ENCODE results near the gene HS6ST3.

HS6ST3 gene

DNA sequence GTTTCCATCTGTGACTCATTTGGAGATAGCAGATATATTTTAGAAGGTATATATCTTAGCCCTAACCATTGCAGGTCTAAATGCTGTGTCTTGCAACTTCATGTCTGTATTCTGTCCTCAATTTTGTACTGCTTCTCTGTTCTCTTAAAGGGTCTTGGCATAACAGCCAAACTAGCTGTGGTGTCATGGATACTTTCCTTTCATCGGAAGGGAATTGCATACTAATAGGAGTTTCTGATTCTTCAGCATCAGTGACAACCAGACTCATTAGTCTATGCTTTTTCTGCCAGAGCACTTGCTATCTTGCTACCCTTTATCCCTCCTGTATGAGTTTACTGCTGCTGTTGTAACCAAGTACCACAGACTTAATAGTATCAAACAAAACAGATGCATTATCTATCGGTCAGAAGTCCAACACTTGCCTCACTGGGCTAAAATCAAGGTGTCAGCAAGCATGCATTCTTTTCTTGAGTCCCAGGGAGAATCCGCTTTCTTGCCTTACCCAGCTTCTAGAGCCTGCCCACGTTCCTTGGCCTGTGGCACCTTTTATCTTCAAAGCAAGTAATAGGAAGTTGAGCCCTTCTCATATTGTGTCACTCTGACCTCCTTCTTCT is 253.1 kb downstream of the HS6ST3 start:
- DNase-seq, result no peak

DNA sequence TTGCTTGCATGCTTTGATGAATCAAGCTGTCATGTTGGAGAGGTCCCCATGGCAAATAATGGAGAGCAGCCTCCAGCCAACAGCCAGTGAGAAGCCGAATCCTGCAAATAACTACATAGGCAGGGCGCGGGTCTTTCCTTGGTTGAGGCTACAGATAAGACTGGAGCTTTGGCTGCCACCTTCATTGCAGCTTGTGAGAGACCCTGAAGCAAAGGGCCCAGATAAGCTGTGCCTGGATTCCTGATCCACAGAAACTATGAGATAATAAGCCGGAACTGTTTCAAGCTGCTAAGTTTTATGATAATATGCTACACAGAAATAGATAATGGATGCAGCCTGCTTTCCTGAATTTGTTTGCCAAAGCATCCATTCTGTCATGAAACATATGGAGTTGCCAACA is 257.0 kb downstream of the HS6ST3 start:
- DNase-seq, result no peak

DNA sequence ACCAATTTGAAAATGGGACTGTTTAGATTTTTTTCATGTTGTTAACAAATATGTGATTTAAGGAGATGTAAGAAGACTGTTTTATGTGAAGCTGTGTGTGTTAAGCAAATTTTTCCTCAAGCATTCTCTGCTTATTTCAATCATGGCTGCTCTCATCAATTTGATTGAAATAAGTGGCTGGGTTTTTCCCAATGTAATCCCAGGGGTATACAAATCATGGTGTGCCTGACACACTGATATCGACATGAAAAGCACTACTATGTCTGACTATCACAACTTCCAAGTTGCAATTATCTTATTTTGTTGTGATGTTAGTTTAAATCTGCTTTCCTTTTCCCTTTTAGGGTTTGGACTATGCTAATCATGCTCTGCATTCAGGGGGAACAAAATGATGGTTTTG is 283.7 kb downstream of the HS6ST3 start:
- no peak for DNase-seq

DNA sequence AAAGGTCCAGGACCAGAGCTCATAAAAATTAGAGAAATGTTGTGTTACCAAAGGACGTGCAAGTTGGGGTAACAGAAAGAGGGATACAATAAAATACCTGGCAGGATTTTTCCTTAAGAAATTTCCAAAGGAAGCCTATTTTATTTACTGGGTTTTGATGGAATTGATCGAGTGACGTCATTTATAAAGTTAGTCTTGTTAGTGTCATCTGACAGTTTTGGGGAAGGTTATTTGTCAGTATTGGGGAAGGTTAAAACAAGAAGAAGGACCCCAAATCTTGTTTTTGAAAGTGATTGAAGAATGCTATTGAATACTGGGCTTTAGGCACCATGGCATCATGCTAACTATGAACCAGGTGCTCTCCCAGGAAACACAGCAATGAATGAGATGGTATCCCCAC is 287.9 kb downstream of the HS6ST3 start:
- DNase-seq, result no peak

DNA sequence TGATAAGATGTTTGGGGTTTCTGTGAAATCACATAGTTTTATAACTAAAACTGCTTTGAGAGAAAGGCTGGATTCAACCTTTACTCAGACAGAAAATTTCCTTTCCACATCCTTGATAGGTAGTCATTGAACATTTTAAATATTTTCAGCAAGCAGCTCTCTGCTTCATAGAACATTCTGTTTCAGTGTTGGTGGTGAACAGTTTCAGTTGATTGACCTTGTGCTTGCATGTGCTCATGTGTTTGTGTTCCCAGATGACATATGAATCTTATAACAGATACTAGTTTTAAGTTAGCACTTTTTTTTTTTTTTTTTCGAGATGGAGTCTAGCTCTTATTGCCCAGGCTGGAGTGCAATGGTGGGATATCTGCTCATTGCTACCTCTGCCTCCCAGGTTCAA is 290.1 kb downstream of the HS6ST3 start:
- no peak for DNase-seq

DNA sequence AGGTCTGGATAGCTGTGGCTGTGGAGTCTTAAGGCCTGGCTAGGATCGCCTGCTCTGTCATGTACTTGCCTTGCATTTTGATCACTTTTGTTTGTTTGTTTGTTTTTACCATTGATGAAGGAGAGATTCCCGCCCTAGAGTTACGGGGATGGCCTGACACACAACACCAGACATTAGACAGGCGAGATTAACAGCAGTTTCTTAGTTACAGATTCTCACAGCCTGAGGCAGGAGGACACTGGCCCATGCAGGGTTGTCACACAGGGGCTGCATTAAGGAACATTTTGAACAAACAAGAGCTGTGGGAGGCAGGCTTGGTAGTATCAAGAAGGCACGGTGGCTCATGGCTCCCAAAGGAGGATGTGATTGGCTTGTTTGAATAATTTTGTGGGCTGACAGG is 291.8 kb downstream of the HS6ST3 start:
- DNase-seq, result no peak

DNA sequence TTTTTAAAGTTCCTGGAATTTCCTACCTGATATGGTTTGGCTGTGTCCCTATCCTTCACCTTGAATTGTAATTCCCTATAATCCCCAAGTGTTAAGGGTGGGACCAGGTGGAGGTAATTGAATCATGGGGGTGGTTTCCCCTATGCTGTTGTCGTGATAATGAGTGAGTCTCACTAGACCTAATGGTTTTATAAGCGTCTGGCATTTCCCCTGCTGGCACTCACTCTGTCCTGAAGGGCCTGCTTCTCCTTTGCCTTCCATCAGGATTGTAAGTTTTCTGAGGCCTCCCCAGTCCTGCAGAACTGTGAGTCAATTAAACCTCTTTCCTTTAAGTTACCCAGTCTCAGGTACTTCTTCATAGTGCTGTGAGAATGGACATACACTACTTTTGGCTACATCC is 298.7 kb downstream of the HS6ST3 start:
- DNase-seq, result no peak

DNA sequence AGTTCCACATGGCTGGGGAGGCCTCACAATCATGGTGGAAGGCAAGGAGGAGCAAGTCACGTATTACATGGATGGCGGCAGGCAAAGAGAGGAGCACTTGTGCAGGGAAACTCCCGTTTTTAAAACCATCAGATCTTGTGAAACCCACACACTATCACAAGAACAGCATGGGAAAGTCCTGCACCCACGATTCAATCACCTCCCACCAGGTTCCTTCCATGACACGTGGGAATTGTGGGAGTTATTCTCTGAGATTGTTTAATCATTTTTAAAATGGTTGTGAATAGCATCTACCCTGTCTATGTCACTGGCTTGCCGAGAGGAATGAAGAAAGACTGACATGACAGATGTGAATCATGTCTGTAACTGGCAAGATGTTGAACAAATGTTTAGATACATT is 301.7 kb downstream of the HS6ST3 start:
- DNase-seq, result no peak

DNA sequence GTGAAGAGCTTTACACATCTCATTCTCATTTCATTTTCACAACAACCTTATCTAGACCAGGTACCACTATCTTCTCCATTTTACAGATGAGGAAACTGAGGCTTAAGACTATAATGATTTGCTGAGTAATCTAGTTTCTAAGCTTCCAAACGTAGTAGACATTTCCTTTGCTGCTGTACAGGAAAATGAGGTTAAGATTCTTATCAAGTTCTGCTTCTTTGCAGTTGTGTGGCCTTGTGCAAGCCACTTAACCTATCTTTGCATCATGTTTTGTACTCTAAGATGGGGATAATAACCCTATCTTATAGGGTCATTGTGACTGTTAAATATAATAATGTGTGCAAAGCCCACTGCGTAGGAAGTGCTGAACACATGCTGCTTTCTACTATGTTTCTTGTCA is 307.9 kb downstream of the HS6ST3 start:
- DNase-seq, result no peak

DNA sequence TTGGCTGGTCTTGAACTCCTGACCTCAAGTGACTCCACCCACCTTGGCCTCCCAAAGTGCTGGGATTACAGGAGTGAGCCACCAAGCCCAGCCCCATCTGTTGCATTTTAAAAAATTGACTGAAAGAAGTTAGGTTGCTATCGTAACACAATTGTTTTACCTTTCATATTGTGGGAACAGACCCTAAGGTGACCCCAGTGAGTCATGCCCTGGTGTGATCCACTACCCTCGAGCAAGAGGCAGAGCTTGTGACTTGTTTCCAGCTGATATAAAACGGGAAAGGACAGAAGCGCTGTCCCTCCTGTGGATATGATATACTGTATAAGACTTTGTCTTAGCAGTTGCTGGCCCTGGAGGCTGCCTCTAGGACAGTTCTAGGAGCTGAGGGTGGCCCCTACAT is 308.6 kb downstream of the HS6ST3 start:
- no peak for DNase-seq

DNA sequence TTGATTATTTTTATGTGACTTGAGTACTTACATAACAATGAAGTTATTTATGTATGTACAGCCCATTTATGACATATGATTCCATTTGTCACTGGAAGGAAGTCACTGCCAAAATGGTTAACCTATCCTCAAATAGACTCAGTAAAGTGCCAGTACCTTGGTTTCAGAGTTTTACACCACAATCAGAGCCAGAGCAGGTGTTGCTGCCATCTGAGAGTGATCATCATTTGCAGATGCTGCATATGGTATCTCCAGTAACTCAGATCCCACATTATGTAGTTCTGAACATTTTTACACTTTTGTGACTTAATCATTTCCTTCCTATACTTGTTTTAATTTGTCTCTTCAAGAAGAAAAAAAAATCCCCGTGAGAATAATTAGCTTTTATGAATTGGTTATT is 313.3 kb downstream of the HS6ST3 start:
- DNase-seq, result no peak

DNA sequence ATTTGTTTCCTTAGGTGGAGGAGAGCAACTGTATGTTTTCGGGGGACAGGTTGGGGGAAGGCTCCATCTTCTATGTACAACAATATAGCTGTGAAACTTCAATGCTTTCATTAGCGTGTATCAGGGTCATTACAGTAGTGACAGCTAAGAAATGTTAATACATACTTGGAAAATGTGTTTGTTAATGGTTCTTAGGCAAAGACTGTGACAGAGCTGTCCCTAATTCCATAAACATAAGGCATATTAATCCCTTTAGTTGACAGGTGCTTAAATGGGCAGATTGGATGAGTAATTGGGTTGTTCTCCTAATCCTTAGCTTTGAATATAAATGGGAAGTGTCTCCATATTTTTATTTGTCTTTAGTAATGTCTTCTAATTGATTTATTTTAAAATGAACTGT is 313.7 kb downstream of the HS6ST3 start:
- no peak for DNase-seq

DNA sequence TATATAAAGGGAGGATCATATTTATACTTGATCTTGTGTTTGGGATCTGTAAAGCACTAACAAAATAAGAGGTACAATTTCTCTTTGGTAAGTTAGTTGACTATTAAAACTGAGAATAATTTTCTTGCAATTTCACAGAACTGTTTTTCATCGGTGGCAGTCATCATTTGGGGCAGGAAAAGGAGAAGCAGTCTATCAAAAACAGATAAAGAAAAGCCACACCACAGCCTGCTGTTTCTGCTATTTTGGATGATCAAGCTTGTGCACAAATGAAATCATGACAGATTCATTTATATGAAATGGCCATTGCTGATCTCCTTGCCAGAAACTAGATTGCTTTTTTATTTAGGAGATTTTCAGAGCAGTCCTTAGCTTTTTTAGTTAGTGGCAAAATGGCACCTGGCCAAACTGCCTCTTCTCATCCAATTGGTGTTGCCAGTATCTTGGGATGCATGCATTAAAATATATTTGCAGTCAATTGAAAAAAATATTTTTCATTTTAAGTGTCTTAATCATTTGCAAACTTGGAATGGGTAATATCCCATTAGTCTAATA is 326.0 kb downstream of the HS6ST3 start:
- DNase-seq, result no peak

DNA sequence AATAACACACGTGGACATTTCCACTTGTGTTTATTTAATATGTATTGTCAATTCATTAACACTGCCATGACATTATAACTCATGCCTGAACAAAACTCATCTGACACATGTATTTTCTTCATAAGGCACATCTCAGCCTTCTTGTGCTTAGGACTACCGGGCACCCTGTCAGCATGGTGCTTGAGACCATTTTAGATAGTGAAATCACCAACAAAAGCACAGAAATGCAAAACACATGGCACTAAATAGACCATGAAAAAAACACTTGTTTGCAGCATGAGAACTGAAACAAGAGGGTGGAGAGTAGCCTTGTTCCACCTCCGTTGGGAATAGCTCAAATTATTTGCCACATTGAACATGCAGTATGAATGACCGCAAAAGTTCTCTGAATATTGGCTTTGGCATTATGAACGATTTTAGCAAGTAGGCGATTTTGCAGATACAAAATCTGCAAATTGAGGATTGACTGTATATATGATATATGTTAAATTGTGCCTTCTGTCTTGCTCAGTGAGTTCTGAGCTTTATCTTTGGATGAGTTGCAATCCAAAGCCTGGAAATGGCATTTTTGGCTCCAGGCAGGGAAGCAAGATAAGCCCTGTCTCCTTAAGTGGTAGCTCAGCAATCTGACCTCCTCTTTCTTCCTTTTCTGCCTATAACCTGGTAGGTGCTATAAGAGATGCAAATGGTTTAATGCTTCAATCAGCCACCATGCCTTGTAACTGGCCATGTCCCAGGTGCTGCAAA is 328.2 kb downstream of the HS6ST3 start:
- no peak for DNase-seq

DNA sequence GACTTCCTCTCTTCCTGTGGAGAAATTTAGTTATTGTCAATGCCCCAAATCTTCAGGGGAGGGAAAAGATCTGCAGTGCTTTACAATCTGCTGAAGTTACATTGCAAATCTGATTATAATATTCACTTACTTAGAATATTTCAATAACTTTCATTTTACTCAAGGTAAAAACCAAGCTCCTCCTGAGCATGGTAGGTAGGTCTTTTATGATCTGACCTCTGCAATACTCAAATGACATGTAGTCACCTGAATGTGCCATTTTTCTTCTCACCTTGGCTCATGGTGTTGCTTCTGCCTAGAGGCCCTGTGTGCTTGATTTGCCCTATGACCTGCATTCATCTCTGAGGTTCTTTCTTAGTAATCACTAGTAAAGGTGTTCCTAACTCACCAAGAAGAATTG is 331.4 kb downstream of the HS6ST3 start:
- DNase-seq, result no peak

DNA sequence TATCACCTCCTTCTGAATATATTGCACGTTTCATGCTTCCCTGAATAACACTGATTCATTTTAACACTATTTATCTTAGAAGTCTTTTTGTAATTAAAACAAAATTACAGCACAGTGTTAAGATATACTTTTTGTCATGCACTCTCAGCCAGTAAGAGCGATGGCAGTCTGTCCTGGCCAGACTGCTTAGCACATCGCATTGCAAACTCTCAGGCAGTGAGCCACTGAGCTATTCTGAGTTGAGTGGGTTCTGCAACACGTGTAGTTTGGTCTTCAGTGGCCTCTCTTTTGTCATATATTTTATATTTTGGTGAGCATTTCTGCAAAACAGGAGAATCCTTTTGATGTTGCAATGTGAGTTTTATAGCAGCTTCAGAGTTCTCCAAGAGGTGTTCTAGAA is 332.1 kb downstream of the HS6ST3 start:
- no peak for DNase-seq

DNA sequence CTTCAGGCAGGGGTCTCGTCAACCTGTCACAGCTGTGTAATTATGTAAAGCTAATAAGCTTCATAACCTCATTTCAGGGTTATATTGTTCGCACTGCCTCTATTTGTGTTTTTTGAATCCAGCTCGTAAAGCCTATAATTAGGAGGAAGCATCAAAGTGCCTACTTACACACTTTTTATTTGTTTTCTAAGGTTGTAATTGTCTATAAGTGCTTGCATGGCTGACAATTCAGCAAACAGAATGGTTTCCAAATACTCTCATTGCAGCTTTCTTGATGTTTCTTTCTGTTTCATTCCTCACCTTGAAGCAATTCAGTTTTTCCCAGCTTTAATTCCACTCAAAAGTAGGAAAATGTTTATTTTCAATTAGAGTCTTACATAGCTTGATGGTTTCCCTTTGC is 336.3 kb downstream of the HS6ST3 start:
- no peak for DNase-seq

DNA sequence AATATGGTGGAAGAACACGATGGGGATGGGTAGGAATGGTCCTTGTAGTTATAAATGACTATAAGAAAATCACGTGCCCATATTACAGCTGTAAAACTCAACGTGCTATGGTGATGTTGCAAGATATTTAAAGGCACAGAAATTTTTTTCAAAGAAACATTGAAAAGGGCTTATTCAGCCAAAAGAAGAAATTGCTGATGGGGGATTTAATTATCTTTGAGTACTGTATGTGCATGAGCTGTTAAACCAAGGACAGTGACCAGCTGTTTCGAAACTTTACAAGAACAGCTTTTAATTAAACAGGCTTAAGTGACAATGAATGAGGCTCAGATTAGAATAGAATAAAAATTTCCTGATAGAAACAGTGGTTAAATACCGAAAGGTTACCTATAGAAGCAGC is 339.0 kb downstream of the HS6ST3 start:
- no peak for DNase-seq

DNA sequence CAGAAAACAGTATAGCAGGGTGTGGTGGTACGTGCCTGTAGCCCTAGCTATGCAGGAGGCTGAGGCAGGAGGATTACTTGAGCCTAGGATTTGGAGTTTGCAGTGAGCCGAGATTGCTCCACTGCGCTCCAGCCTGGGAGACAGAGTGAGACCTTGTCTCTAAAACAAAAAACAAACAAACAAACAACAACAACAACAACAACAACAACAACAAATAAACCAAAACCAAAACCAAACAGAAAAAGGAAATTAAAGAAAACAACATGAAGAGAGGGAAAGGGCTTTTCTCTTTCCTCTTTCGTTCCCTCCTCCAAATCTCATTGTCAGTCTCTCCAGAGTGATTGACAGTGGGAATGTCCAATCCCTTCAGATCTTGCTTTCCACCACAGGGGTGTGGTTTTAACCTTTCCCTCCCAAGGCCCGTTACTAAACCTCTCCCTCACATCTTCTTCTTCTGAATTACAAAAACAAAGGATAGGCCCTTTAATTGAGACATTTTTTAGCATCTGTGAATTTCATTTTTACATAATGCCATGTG is 341.2 kb downstream of the HS6ST3 start:
- DNase-seq, result no peak

DNA sequence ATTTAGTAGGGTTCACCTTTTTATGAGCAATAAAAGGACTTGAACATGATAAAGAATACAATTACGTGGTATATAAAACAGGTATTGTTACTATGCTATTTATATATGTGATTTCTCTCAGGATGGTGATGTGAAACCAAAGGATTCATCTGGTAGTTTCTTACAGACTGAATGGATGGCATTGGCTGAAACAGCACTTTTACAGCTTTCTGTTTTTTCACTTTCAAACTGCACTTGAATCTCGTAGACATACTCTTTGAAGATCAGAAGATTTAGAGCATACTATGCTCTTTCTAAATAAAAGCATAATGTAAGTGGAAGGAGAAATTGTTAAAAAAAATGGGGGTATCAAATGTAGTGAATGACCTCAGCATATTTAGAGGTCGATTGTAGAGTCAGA is 354.8 kb downstream of the HS6ST3 start:
- DNase-seq, result no peak

DNA sequence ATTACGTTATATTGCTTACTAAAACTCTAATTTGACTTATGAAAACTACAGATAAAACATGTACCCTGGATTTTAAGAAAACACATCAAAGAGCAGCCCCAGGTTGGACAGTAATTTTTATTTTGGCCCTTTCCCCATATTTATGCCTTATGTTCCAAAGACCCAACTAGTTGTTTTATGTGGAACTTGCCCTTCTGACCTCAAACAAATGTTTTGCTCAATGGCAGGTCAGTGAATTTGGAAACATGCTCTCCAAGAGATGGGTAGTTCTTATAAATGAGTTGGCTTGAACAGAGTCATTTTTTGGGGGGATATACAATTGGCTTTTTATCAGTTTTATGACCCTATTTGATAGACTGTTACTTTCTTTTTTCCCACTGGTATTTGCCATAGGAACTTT is 360.0 kb downstream of the HS6ST3 start:
- DNase-seq, result no peak

DNA sequence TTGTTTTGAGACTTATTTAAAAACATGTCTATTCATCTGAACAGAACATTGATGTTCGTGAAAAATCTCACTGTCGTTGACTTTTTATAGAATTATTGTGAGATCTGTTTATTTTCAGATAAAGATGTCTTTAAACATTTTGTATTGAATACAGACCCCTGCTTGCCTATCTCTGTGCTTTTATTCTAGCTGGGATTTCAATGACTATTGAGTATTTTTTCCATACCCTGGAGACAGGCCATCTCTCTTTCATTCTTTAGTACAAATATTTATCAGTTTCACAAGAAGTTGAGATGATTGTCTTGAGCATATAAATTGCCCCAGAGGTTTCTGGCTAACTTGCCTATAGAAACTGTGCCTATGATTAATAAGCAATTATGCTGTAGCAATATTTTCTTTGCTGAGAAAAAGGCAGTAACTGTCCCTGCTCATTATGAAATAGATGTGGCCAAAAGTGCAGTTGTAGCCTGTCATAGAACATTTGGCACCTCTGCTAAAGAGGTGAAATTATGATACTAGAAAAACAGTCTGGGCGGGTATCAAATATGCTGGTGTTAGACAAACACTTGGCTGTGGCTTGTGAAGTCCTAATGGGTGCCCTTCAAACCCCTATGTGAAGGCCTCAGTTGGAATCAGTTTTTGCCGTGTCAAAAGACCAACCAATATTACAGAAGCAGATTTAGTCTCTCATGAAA is 360.6 kb downstream of the HS6ST3 start:
- DNase-seq, result no peak

DNA sequence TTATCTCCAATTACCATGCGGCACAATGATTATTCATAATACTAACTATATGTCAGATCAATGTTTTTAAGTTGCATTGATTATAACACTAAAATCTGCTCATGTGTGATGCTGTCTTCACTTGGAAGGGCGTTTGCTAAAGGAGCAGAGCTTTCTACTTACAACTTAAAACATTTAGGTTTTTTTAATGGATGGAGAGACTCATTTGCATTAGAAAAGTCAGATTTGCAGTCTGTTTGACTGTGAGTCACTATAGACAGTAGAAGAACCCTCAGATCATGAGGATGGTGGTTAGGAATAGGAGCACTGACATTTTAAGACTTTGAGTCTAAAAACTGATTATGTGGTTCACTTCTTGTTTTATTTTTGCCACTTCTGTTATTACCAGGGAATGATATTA is 364.6 kb downstream of the HS6ST3 start:
- no peak for DNase-seq

DNA sequence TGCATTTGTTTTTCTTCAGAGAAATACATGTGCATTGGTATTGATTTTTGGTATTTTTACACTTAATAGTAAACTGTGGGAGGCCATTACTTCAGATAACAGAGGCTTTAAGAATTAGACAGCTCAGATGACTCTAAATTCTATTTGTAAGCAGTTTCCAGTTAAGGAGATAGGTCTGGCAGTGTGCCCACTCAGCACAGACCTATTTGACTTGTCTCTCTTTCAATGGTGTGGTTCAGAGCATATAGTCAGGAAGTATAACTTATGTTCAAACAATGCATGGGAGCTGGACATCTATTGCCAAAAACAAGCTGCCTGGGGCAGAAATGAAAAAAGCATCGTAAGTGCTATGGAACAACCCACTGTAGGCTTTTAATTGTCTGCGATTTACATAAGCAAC is 370.7 kb downstream of the HS6ST3 start:
- DNase-seq, result no peak

Measured in KG1 (cell line).